Smooth muscle cell (in vitro differentiated cells): ENCODE measurements around the gene KCNK6. TPM values are rescaled to one million over a fixed set of nuclear protein-coding genes. Genes with fewer than 3 reads are reported as not detected.

Source experiments
- DNase-seq: peaks from one replicate; lab custom pipeline; 2025; ENCODE audit not compliant: unreplicated experiment; lab: John Stamatoyannopoulos, UW
- H2AFZ ChIP-seq: fragments of 200-600 bp; sonication (generic); 2 replicates; pipeline ENCODE4 v1.6.0; 2016; ENCODE audit warnings: antibody characterized with exemption, low read depth, mild to moderate bottlenecking
- H3F3A ChIP-seq: fragments of 200-600 bp; sonication (generic); 2 replicates; pipeline ENCODE4 v1.6.0; 2017; ENCODE audit warnings: antibody characterized with exemption, low read depth
- H3K27ac ChIP-seq: fragments of 200-600 bp; sonication (generic); 2 replicates; pipeline ENCODE4 v1.5.1; 2016; ENCODE audit warnings: low read depth, mild to moderate bottlenecking
- H3K27me3 ChIP-seq: fragments of 200-600 bp; sonication (generic); 2 replicates; pipeline ENCODE4 v1.6.1; 2016; ENCODE audit warnings: low read depth, mild to moderate bottlenecking
- H3K36me3 ChIP-seq: fragments of 200-600 bp; sonication (generic); 2 replicates; pipeline ENCODE4 v1.5.1; 2016; ENCODE audit warnings: low read depth
- H3K4me1 ChIP-seq: fragments of 200-600 bp; sonication (generic); 2 replicates; pipeline ENCODE4 v1.5.1; 2016; ENCODE audit warnings: low read depth
- H3K4me2 ChIP-seq: fragments of 200-600 bp; sonication (generic); 2 replicates; pipeline ENCODE4 v1.6.0; 2016; ENCODE audit warnings: mild to moderate bottlenecking
- H3K4me3 ChIP-seq: fragments of 200-600 bp; sonication (generic); 2 replicates; pipeline ENCODE4 v1.5.1; 2016; ENCODE audit warnings: mild to moderate bottlenecking
- H3K79me2 ChIP-seq: fragments of 200-600 bp; sonication (generic); 2 replicates; pipeline ENCODE4 v1.6.0; 2016; ENCODE audit warnings: low read depth, mild to moderate bottlenecking
- H3K9ac ChIP-seq: fragments of 200-600 bp; sonication (generic); 2 replicates; pipeline ENCODE4 v1.6.0; 2016; ENCODE audit warnings: low read depth
- H3K9me3 ChIP-seq: fragments of 200-600 bp; sonication (generic); replicated peaks from 2 replicates; pipeline ENCODE4 v1.5.1; 2016; ENCODE audit warnings: low read depth
- H4K20me1 ChIP-seq: fragments of 200-600 bp; sonication (generic); 2 replicates; pipeline ENCODE4 v1.6.0; 2016; ENCODE audit warnings: low read depth
- WGBS: methylation state at CpG from one replicate; pipeline ENCODE4 v1.1.7; 2016; ENCODE audit warnings: low lambda C conversion rate; 5-methylcytosine and 5-hydroxymethylcytosine counted together
- polyA plus RNA-seq: library from polyadenylated mRNA; unstranded; fragments of >200 nt; fragmentation: Nextera tagmentation; extraction: Ambion mirVana; gene quantifications from 2 replicates; pipeline ENCODE4 v1.2.1, GENCODE V29; 2016
- total RNA-seq: library from RNA; depleted of rRNA; stranded (reverse); fragments of >200 nt; gene quantifications from 2 replicates; pipeline ENCODE4 v1.2.3, GENCODE V29; 2014
- TF ChIP-seq, protein P1 (sequence below): fragments of 200-600 bp; sonication (generic); IDR thresholded peaks from 2 replicates; pipeline ENCODE4 v1.5.1; 2017; ENCODE audit warnings: borderline replicate concordance, mild to moderate bottlenecking, antibody characterized with exemption; ENCODE audit not compliant: insufficient read depth, poor library complexity, severe bottlenecking

The KCNK6 gene
- total and polyA plus RNA-seq, 2 experiments from 2014 or later, result 6.5 to 12.6 TPM

DNA sequence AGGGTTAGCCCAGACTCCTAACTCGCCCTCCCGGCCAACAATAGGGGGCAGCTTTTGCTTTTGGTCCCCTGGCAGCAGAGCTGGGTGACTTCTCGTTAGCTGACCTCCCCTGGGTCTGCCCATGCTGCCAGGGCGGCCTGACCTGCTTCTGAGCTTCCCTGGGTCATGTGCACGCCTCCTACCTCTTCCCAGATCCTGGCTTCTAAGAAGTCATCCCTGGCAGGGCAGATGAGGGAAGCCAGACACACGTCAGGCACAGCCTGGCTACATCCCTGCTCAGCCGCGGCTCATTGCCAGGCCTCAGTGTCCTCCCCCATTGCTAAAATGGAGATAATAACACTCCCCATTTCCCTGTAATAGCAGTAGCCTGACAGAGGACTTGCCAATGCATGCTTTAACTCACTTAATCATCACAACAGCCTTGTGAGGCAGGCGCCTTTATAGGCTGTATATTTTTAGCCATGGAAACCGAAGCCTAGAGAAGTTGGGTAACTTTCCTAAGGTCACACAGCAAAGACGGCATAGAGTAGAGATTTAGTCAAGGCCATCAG lies 2.1 kb downstream of the KCNK6 start:
- no peak overlapping the region for H3K9ac ChIP-seq
- TF ChIP-seq, protein P1, sequence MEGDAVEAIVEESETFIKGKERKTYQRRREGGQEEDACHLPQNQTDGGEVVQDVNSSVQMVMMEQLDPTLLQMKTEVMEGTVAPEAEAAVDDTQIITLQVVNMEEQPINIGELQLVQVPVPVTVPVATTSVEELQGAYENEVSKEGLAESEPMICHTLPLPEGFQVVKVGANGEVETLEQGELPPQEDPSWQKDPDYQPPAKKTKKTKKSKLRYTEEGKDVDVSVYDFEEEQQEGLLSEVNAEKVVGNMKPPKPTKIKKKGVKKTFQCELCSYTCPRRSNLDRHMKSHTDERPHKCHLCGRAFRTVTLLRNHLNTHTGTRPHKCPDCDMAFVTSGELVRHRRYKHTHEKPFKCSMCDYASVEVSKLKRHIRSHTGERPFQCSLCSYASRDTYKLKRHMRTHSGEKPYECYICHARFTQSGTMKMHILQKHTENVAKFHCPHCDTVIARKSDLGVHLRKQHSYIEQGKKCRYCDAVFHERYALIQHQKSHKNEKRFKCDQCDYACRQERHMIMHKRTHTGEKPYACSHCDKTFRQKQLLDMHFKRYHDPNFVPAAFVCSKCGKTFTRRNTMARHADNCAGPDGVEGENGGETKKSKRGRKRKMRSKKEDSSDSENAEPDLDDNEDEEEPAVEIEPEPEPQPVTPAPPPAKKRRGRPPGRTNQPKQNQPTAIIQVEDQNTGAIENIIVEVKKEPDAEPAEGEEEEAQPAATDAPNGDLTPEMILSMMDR, result no peak
- peak overlapping the region; percentile 47 for H3K27ac ChIP-seq
- no peaks in the 10 kb centered on the region for H3K36me3 ChIP-seq
- WGBS, result 35% methylated on average over 11 of the region's 11 CpGs
- H2AFZ ChIP-seq, result no peak overlapping the region
- no peak overlapping the region for H3K4me3 ChIP-seq
- no peaks in the 10 kb centered on the region for H3K9me3 ChIP-seq
- H3K4me2 ChIP-seq, result peak overlapping the region; percentile 92
- H4K20me1 ChIP-seq, result peaks cover 7% of the 10 kb centered on the region
- H3K79me2 ChIP-seq, result no peaks in the 10 kb centered on the region
- H3F3A ChIP-seq, result peaks cover 3% of the 10 kb centered on the region
- H3K4me1 ChIP-seq, result peaks cover 14% of the 10 kb centered on the region
- no peak for DNase-seq
- no peaks in the 10 kb centered on the region for H3K27me3 ChIP-seq

DNA sequence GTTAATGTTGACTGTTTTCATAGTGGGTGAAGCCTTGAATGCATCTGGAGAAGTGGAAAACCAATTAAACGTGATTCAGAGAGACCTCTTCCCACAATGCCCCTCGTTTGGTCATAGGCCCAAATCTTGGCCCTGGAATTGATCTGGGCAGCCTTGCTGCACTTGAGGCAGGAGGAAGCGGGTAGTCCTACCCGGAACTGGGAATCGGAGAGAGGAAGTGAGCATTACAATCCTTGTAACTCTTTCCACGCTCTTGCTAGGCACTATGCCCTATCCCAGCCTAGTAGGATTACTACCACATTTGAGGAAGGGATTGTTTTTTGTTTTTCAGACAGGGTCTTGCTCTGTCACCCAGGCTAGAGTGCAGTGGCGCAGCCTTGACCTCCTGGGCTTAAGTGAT lies 3.6 kb downstream of the KCNK6 start:
- no peak overlapping the region for H2AFZ ChIP-seq
- no peak overlapping the region for H3K27ac ChIP-seq
- H3K4me1 ChIP-seq, result peaks cover 14% of the 10 kb centered on the region
- H3K36me3 ChIP-seq, result no peaks in the 10 kb centered on the region
- peaks cover 3% of the 10 kb centered on the region for H3F3A ChIP-seq
- 91% methylated on average over 7 of the region's 7 CpGs for WGBS
- TF ChIP-seq, protein P1, result no peak
- H3K27me3 ChIP-seq, result no peaks in the 10 kb centered on the region
- H3K9ac ChIP-seq, result no peak overlapping the region
- H3K9me3 ChIP-seq, result no peaks in the 10 kb centered on the region
- no peak overlapping the region for H3K4me2 ChIP-seq
- H3K79me2 ChIP-seq, result no peaks in the 10 kb centered on the region
- no peak for DNase-seq
- H4K20me1 ChIP-seq, result peaks cover 7% of the 10 kb centered on the region
- no peak overlapping the region for H3K4me3 ChIP-seq

DNA sequence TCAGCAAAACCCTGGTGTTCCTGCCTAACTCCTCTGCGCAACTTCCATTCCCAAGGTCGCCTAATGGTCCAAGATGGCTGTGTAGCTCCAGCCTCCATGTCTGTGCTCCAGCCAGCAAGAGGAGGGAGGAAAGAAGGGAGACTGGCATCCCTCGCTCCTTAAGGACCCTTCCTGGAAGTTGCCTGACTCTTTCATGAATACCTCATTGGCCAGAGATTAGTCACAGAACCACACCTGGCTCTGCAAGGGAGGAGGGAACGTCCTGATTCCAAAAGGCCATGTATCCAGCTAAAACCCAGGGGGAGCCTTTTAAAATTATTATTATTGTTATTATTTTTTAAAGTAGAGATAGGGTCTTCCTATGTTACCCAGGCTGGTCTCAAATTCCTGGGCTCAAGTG lies 4.8 kb downstream of the KCNK6 start:
- Histone ChIP-seq H3F3A (no peaks in the 10 kb centered on the region), H3K4me2 (no peak overlapping the region), H3K79me2 (no peaks in the 10 kb centered on the region), H3K27me3 (no peaks in the 10 kb centered on the region), H3K9ac (no peak overlapping the region), H3K36me3 (no peaks in the 10 kb centered on the region), H3K9me3 (no peaks in the 10 kb centered on the region), H4K20me1 (peaks cover 7% of the 10 kb centered on the region), H3K4me3 (no peak overlapping the region), H2AFZ (no peak overlapping the region), H3K4me1 (peaks cover 14% of the 10 kb centered on the region), H3K27ac (no peak overlapping the region)
- WGBS, result 91% methylated on average over 4 of the region's 4 CpGs
- TF ChIP-seq, protein P1, result no peak
- no peak for DNase-seq

DNA sequence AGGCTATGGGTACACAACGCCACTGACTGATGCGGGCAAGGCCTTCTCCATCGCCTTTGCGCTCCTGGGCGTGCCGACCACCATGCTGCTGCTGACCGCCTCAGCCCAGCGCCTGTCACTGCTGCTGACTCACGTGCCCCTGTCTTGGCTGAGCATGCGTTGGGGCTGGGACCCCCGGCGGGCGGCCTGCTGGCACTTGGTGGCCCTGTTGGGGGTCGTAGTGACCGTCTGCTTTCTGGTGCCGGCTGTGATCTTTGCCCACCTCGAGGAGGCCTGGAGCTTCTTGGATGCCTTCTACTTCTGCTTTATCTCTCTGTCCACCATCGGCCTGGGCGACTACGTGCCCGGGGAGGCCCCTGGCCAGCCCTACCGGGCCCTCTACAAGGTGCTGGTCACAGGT lies 6.9 kb downstream of the KCNK6 start:
- Histone ChIP-seq H3K36me3 (no peaks in the 10 kb centered on the region), H3K4me1 (peaks cover 3% of the 10 kb centered on the region), H3K79me2 (no peaks in the 10 kb centered on the region), H3K4me3 (no peak overlapping the region), H3K27me3 (no peaks in the 10 kb centered on the region), H3K9me3 (no peaks in the 10 kb centered on the region), H3K4me2 (no peak overlapping the region), H4K20me1 (peaks cover 7% of the 10 kb centered on the region), H3K27ac (no peak overlapping the region), H3F3A (no peaks in the 10 kb centered on the region), H2AFZ (no peak overlapping the region), H3K9ac (no peak overlapping the region)
- 98% methylated on average over 22 of the region's 22 CpGs for WGBS
- no peak for DNase-seq
- TF ChIP-seq, protein P1, result no peak
